Neuronal stem cell (in vitro differentiated cells): Measurements from ENCODE around the gene GABRR2.

Experiments used
- DNase-seq: peaks from one replicate; pipeline ENCODE4 v3.0.0-alpha.2; 2013; ENCODE audit warnings: low spot score
- H2AFZ ChIP-seq: one replicate; pipeline ENCODE4 v1.6.1; 2013; ENCODE audit warnings: mild to moderate bottlenecking, low read length, inconsistent platforms
- H2AK5ac ChIP-seq: 2 replicates; pipeline ENCODE4 v1.6.1; 2013; ENCODE audit warnings: low read depth, mild to moderate bottlenecking, inconsistent platforms, low read length, moderate library complexity, mixed read lengths
- H2BK120ac ChIP-seq: 2 replicates; pipeline ENCODE4 v1.6.1; 2013; ENCODE audit warnings: low read depth, mild to moderate bottlenecking, inconsistent platforms, low read length, moderate library complexity, mixed read lengths
- H2BK12ac ChIP-seq: one replicate; pipeline ENCODE4 v1.6.1; 2013; ENCODE audit warnings: low read length, inconsistent platforms
- H2BK15ac ChIP-seq: 2 replicates; pipeline ENCODE4 v1.6.1; 2013; ENCODE audit warnings: mild to moderate bottlenecking, low read length, inconsistent platforms, mixed read lengths
- H2BK5ac ChIP-seq: one replicate; pipeline ENCODE4 v1.6.1; 2013; ENCODE audit warnings: inconsistent platforms, mild to moderate bottlenecking, low read length, moderate library complexity
- H3K14ac ChIP-seq: one replicate; pipeline ENCODE4 v1.6.1; 2013; ENCODE audit warnings: low read length, inconsistent platforms
- H3K18ac ChIP-seq: 2 replicates; pipeline ENCODE4 v1.6.1; 2013; ENCODE audit warnings: low read length, inconsistent platforms
- H3K23ac ChIP-seq: 2 replicates; pipeline ENCODE4 v1.6.1; 2013; ENCODE audit warnings: low read depth, mild to moderate bottlenecking, mixed read lengths, low read length, inconsistent platforms; ENCODE audit not compliant: poor library complexity
- H3K27ac ChIP-seq: replicated peaks from 3 replicates; pipeline ENCODE4 v1.5.1; 2013; ENCODE audit warnings: low read length, inconsistent platforms
- H3K27me3 ChIP-seq, 3 experiments: 2 replicates each; pipeline ENCODE4 v1.6.1; 2013; ENCODE audit warnings: low read length in 3 of 3, mild to moderate bottlenecking in 2 of 3, inconsistent platforms in 1 of 3, low read depth in 1 of 3, mixed read lengths in 1 of 3, moderate library complexity in 1 of 3; ENCODE audit not compliant: control insufficient read depth in 3 of 3, insufficient read depth in 3 of 3
- H3K36me3 ChIP-seq, 2 donors: replicated peaks in 1 of 2; 2 replicates each; pipeline ENCODE4 v1.6.1; 2013; ENCODE audit warnings: low read length in 2 of 2; ENCODE audit not compliant: control insufficient read depth in 2 of 2, insufficient read depth in 2 of 2
- H3K4ac ChIP-seq: 2 replicates; pipeline ENCODE4 v1.6.1; 2013; ENCODE audit warnings: inconsistent platforms, mild to moderate bottlenecking, low read length, moderate library complexity
- H3K4me1 ChIP-seq, 2 donors: 1 replicate in 1 of 2; 2 replicates in 1 of 2; pipeline ENCODE4 v1.6.1; 2013; ENCODE audit warnings: low read length in 2 of 2, low read depth in 1 of 2; ENCODE audit not compliant: control insufficient read depth in 2 of 2, insufficient read depth in 1 of 2
- H3K4me2 ChIP-seq: one replicate; pipeline ENCODE4 v1.6.1; 2013; ENCODE audit warnings: mild to moderate bottlenecking, low read length, inconsistent platforms; ENCODE audit not compliant: insufficient read depth, poor library complexity, severe bottlenecking
- H3K4me3 ChIP-seq, 2 donors: 2 replicates each; pipeline ENCODE4 v1.5.1; 2013; ENCODE audit warnings: low read length in 2 of 2, mild to moderate bottlenecking in 2 of 2, inconsistent platforms in 1 of 2, moderate library complexity in 1 of 2
- H3K79me1 ChIP-seq: one replicate; pipeline ENCODE4 v1.6.1; 2013; ENCODE audit warnings: low read depth, mild to moderate bottlenecking, inconsistent platforms, low read length, moderate library complexity
- H3K9ac ChIP-seq: one replicate; pipeline ENCODE4 v1.6.1; 2013; ENCODE audit warnings: mild to moderate bottlenecking, low read depth, low read length, inconsistent platforms; ENCODE audit not compliant: poor library complexity
- H3K9me3 ChIP-seq, 2 donors: replicated peaks in 1 of 2; 2 replicates each; pipeline versions ENCODE3 to v1.6.1; 2013; ENCODE audit warnings: low read length in 2 of 2, mild to moderate bottlenecking in 2 of 2, inconsistent platforms in 1 of 2, low read depth in 1 of 2, mixed read lengths in 1 of 2, moderate library complexity in 1 of 2; ENCODE audit not compliant: control insufficient read depth in 2 of 2, insufficient read depth in 1 of 2
- H4K8ac ChIP-seq: one replicate; pipeline ENCODE4 v1.6.1; 2013; ENCODE audit warnings: low read depth, mild to moderate bottlenecking, inconsistent platforms, low read length, moderate library complexity
- H4K91ac ChIP-seq: one replicate; pipeline ENCODE4 v1.6.1; 2013; ENCODE audit warnings: low read length, low read depth, mild to moderate bottlenecking, inconsistent platforms; ENCODE audit not compliant: poor library complexity
- WGBS, 2 donors: extraction: QIAGEN DNeasy Blood & Tissue Kit; methylation state at CpG; one replicate each; pipeline ENCODE4 v1.1.7; 2013; ENCODE audit warnings: missing lambda C conversion rate in 2 of 2, mixed read lengths in 1 of 2; ENCODE audit not compliant: insufficient read length in 2 of 2, insufficient replicate concordance in 1 of 2; ENCODE audit errors: extremely low coverage in 2 of 2; 5-methylcytosine and 5-hydroxymethylcytosine counted together

GABRR2 gene

DNA sequence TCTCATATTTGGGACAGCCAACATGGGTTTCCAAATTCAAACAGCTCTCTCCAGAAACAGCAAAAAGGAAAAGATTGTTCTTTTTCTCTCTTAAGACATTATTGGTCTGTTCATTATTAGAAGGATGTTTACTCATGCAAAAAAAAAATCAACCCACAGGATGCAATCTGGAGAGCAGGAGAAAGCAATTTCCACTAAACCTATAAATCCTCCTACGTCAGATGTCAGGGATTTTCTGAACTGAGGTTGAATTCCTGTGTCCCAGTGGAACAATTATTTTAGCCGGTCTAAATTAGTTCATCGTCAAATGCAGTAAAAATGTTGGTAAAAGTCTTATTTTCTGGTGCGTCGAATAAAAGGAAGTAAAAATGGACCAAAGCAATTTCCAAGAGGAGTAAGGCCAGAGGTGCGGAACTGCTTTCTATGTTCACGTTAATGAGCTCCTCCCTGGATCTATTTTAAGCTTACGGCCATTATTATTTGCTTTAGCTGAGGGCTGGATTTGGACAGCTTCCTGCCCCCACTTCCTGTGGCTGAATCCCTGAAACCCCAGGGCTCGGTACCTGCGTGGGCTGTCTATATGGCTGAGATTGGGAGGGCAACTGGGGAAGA is 97.7 kb downstream of the GABRR2 start, which contains the start of gene GABRR1:
Gene GABRR1, minus strand, starts transcription at position 60 of the 612 bp plus-strand sequence. Its CDS starts 36 bp downstream, at position 24.
- Histone ChIP-seq H3K27ac (no peak within 1 kb of the TSS), H2BK15ac (no peak within 1 kb of the TSS), H2BK5ac (no peak within 1 kb of the TSS), H3K27me3 (peaks cover 0 to 5% (median 0%) of the 10 kb centered on the region in 3 experiments), H2BK120ac (no peak within 1 kb of the TSS), H3K4me2 (no peak within 1 kb of the TSS), H2AK5ac (no peak within 1 kb of the TSS), H3K18ac (no peak within 1 kb of the TSS), H2BK12ac (no peak within 1 kb of the TSS), H2AFZ (peak within 1 kb of the TSS; percentile 32), H3K9me3 (no peaks in the 10 kb centered on the region), H3K9ac (no peak within 1 kb of the TSS), H3K4me1 (peaks cover 0 to 3% of the 10 kb centered on the region in 2 donors), H3K4me3 (no peak within 1 kb of the TSS), H4K91ac (no peak within 1 kb of the TSS), H4K8ac (no peak within 1 kb of the TSS), H3K23ac (no peak within 1 kb of the TSS), H3K36me3 (no peaks in the 10 kb centered on the region), H3K14ac (no peak within 1 kb of the TSS), H3K79me1 (no peaks in the 10 kb centered on the region), H3K4ac (no peak within 1 kb of the TSS)
- no peak for DNase-seq
- WGBS, 2 donors, result no CpG with 5 or more reads among the region's 10 CpGs

DNA sequence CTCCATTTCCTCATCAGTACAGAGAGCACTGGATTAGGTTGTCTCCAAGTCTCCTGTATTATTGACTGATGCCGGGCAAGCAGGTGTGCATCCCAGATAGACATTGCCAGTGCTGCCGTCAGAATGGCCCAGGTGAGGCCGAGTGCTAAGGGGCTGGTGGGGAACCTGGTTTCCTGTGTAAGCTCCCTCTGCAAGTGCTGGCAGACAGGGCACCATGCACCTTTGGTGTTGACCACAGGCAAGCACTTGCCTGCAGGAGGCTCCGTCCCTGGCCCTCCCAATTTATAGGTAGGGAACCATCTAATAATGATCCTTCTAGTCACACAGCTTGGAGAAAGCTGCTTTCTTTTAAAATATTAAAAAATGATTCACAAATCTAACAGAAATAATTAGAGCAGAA is 98.7 kb downstream of the GABRR2 start:
- H3K18ac ChIP-seq, result no peak overlapping the region
- H4K91ac ChIP-seq, result no peak overlapping the region
- no peak overlapping the region for H3K9ac ChIP-seq
- H3K4me3 ChIP-seq, result no peak overlapping the region
- H4K8ac ChIP-seq, result no peak overlapping the region
- H2AFZ ChIP-seq, result no peak overlapping the region
- H3K4me2 ChIP-seq, result no peak overlapping the region
- no peaks in the 10 kb centered on the region for H3K9me3 ChIP-seq
- H3K27me3 ChIP-seq, result peaks cover 0 to 7% (median 0%) of the 10 kb centered on the region in 3 experiments
- no peaks in the 10 kb centered on the region for H3K36me3 ChIP-seq
- H3K79me1 ChIP-seq, result no peaks in the 10 kb centered on the region
- H2BK5ac ChIP-seq, result no peak overlapping the region
- H2BK12ac ChIP-seq, result no peak overlapping the region
- no peak overlapping the region for H3K4ac ChIP-seq
- no peak for DNase-seq
- no peak overlapping the region for H2AK5ac ChIP-seq
- H3K14ac ChIP-seq, result no peak overlapping the region
- H3K4me1 ChIP-seq, result peaks cover 0 to 3% of the 10 kb centered on the region in 2 donors
- no CpG with 5 or more reads among the region's 4 CpGs for WGBS, 2 donors
- no peak overlapping the region for H2BK15ac ChIP-seq
- H3K23ac ChIP-seq, result no peak overlapping the region
- H2BK120ac ChIP-seq, result no peak overlapping the region
- H3K27ac ChIP-seq, result no peak overlapping the region

DNA sequence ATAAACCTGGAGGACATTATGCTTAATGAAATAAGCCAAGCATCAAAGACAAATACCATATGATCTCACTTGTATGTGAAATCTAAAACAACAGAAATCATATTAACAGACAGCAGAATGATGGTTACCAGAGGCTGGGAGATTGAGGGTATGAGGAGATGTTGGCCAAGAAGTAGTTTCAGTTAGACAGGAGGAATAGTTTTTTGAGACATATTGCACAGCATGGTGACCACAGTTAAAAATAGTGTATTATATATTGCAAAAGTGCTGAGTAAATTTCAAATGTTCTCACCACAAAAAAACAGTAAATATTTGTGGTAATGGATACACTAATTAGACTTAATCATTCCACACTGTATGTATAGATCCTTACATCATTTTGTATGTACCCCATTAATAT is 99.7 kb downstream of the GABRR2 start:
- no peak for DNase-seq
- Histone ChIP-seq H3K36me3 (no peaks in the 10 kb centered on the region), H3K4me2 (no peak overlapping the region), H2BK12ac (no peak overlapping the region), H3K14ac (no peak overlapping the region), H3K18ac (no peak overlapping the region), H3K27ac (no peak overlapping the region), H2BK15ac (no peak overlapping the region), H3K4ac (no peak overlapping the region), H3K23ac (no peak overlapping the region), H3K27me3 (peaks cover 0 to 7% (median 0%) of the 10 kb centered on the region in 3 experiments), H3K9me3 (no peaks in the 10 kb centered on the region), H2AFZ (no peak overlapping the region), H3K9ac (no peak overlapping the region), H4K8ac (no peak overlapping the region), H3K4me3 (no peak overlapping the region), H4K91ac (no peak overlapping the region), H3K4me1 (peaks cover 0 to 3% of the 10 kb centered on the region in 2 donors), H3K79me1 (no peaks in the 10 kb centered on the region), H2BK120ac (no peak overlapping the region), H2BK5ac (no peak overlapping the region), H2AK5ac (no peak overlapping the region)

DNA sequence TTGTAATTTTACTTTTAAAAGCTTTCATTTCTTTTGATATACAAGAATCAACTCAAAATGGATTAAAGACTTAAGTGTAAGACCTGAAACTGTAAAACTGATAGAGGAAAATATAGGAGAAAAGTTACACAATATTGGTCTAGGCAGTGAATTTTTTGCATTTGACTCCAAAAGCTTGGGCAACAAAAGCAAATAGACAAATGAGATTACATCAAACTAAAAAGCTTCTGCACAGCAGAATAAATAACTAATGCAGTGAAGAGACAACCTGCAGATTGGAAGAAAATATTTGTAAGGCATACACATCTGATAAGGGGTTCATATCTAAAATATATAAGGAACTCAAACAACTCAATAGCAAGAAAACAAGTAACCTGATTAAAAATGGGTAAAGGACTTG is 100.9 kb downstream of the GABRR2 start:
- no peak overlapping the region for H2AFZ ChIP-seq
- H2AK5ac ChIP-seq, result no peak overlapping the region
- no peak overlapping the region for H3K23ac ChIP-seq
- H4K91ac ChIP-seq, result no peak overlapping the region
- no peak overlapping the region for H3K18ac ChIP-seq
- H3K27ac ChIP-seq, result no peak overlapping the region
- H3K4me3 ChIP-seq, result no peak overlapping the region
- H3K79me1 ChIP-seq, result no peaks in the 10 kb centered on the region
- peaks cover 0 to 3% (median 0%) of the 10 kb centered on the region in 3 experiments for H3K27me3 ChIP-seq
- no peaks in the 10 kb centered on the region for H3K9me3 ChIP-seq
- peaks cover 0 to 3% of the 10 kb centered on the region in 2 donors for H3K4me1 ChIP-seq
- H3K14ac ChIP-seq, result no peak overlapping the region
- no peaks in the 10 kb centered on the region for H3K36me3 ChIP-seq
- H3K9ac ChIP-seq, result no peak overlapping the region
- H3K4ac ChIP-seq, result no peak overlapping the region
- H2BK120ac ChIP-seq, result no peak overlapping the region
- H3K4me2 ChIP-seq, result no peak overlapping the region
- no peak overlapping the region for H2BK12ac ChIP-seq
- H2BK5ac ChIP-seq, result no peak overlapping the region
- no peak overlapping the region for H4K8ac ChIP-seq
- H2BK15ac ChIP-seq, result no peak overlapping the region
- no peak for DNase-seq
